SK-N-SH (cell line): ENCODE results near the gene TUBB6.

Source experiments
- CTCF ChIP-seq: fragments of 200-600 bp; sonication (generic); IDR thresholded peaks from 2 replicates; pipeline ENCODE4 v1.6.1; 2017; ENCODE audit warnings: antibody characterized with exemption, mild to moderate bottlenecking, moderate library complexity
- FOXJ3 ChIP-seq: sonication (generic); formaldehyde crosslinking; IDR thresholded peaks from 2 replicates; pipeline ENCODE4 v1.5.1; 2020; ENCODE audit warnings: mild to moderate bottlenecking, missing genetic modification reagents
- FOXM1 ChIP-seq: IDR thresholded peaks from 2 replicates; pipeline ENCODE4 v1.4.0; 2012; ENCODE audit warnings: low read depth, mild to moderate bottlenecking
- JUND ChIP-seq: IDR thresholded peaks from 2 replicates; pipeline ENCODE4 v1.4.0; 2012
- MAX ChIP-seq: IDR thresholded peaks from 2 replicates; pipeline ENCODE4 v1.4.0; 2012; ENCODE audit warnings: low read depth
- MXI1 ChIP-seq: IDR thresholded peaks from 2 replicates; pipeline ENCODE4 v1.6.1; 2012; ENCODE audit warnings: mild to moderate bottlenecking, low read depth, low read length, improper control_type of control experiment
- NFIC ChIP-seq: IDR thresholded peaks from 2 replicates; pipeline ENCODE4 v1.4.0; 2012; ENCODE audit warnings: borderline replicate concordance
- POLR2AphosphoS5 ChIP-seq: IDR thresholded peaks from 2 replicates; pipeline ENCODE4 v1.6.1; 2012; ENCODE audit warnings: low read depth, low read length
- RCOR1 ChIP-seq: fragments of 150-350 bp; IDR thresholded peaks from 2 replicates; pipeline ENCODE4 v1.6.1; 2017; ENCODE audit warnings: antibody characterized with exemption, low read length
- RFX5 ChIP-seq: IDR thresholded peaks from 2 replicates; pipeline ENCODE4 v1.6.1; 2012; ENCODE audit warnings: mild to moderate bottlenecking, improper control_type of control experiment, low read length
- RXRA ChIP-seq: IDR thresholded peaks from 2 replicates; pipeline ENCODE4 v1.4.0; 2012; ENCODE audit warnings: low read depth, mild to moderate bottlenecking, borderline replicate concordance
- SIN3A ChIP-seq: IDR thresholded peaks from 2 replicates; pipeline ENCODE4 v1.6.1; 2012; ENCODE audit warnings: low read depth, mild to moderate bottlenecking, low read length, moderate library complexity, borderline replicate concordance
- SMC3 ChIP-seq: IDR thresholded peaks from 2 replicates; pipeline ENCODE4 v1.6.1; 2012; ENCODE audit warnings: low read depth, low read length, improper control_type of control experiment
- TCF12 ChIP-seq: IDR thresholded peaks from 2 replicates; pipeline ENCODE4 v1.4.0; 2012

GRCh38 chr18:12366379-12366778 is 58.3 kb downstream of the TUBB6 start:
- no peak for TF ChIP-seq RCOR1
- TF ChIP-seq MAX, result no peak
- no peak for TF ChIP-seq MXI1
- TF ChIP-seq CTCF, result no peak
- TF ChIP-seq JUND, result no peak
- TF ChIP-seq FOXM1, result no peak
- TF ChIP-seq SIN3A, result no peak
- TF ChIP-seq RFX5, result no peak
- TF ChIP-seq RXRA, result no peak
- TF ChIP-seq FOXJ3 (CRISPR knock-in tag), result no peak
- TF ChIP-seq TCF12, result no peak
- no peak for TF ChIP-seq NFIC
- TF ChIP-seq SMC3, result no peak
- no peak for TF ChIP-seq POLR2AphosphoS5
